Testis (tissue), 2 donors: ENCODE data around the gene RBX1.

ENCODE experiments used
- POLR2A ChIP-seq: fragments of 450-650 bp; IDR thresholded peaks from one replicate; pipeline ENCODE4 v1.6.1; 2017; ENCODE audit warnings: antibody characterized with exemption, mild to moderate bottlenecking, moderate library complexity
- TF ChIP-seq, protein P1 (sequence below), 3 experiments: fragments of 450-650 bp in 2 of 3; fragments of 200-600 bp in 1 of 3; sonication (generic) in 1 of 3; IDR thresholded peaks; one replicate each; pipeline ENCODE4 v1.5.1; 2016 to 2019; ENCODE audit warnings: antibody characterized with exemption in 3 of 3, mild to moderate bottlenecking in 2 of 3, moderate library complexity in 1 of 3

DNA sequence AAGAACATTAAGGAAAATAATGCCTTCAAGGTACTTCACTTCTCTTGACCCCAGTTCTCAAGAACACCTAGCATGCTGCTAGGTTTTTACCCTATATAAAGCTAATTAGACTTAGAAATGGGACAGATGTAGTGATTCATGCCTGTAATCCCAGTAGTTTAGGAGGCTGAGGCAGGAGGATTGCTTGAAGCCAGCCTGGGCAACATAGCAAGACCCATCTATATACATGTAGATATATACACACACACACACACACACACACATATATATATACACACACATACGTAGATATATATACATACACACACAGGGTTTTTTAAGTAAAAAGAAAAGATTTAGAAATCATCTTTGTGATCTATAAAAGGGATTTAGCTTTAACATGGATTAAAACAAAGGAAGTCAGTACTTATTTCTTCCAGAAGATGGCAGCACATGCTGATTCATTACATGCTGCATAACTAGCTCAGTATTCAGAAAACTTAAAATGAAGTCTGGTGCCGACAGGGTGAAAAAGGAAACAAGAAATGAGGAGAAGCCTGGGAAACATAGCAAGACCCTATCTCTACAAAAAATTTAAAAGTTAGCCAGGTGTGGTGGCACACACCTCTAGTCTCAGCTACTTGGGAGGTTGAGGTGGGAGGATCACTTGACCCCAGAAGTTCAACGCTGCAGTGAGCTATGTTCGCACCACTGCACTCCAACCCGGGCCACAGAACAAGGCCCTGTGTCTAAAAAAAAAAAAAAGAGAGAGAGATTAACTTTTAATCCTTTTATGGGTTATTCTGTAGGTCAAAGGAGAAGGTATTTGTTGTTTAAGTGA, 28.5 kb upstream of the RBX1 start:
- TF ChIP-seq, protein P1, sequence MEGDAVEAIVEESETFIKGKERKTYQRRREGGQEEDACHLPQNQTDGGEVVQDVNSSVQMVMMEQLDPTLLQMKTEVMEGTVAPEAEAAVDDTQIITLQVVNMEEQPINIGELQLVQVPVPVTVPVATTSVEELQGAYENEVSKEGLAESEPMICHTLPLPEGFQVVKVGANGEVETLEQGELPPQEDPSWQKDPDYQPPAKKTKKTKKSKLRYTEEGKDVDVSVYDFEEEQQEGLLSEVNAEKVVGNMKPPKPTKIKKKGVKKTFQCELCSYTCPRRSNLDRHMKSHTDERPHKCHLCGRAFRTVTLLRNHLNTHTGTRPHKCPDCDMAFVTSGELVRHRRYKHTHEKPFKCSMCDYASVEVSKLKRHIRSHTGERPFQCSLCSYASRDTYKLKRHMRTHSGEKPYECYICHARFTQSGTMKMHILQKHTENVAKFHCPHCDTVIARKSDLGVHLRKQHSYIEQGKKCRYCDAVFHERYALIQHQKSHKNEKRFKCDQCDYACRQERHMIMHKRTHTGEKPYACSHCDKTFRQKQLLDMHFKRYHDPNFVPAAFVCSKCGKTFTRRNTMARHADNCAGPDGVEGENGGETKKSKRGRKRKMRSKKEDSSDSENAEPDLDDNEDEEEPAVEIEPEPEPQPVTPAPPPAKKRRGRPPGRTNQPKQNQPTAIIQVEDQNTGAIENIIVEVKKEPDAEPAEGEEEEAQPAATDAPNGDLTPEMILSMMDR (IDR thresholded peaks at IDR 0.05) = peak; percentile 61 to 76 (median 70)
- no peak for TF ChIP-seq POLR2A
